Eye (tissue), 1 donor: Measurements from ENCODE around the gene HDAC4.

Experiments used
- DNase-seq: peaks from one replicate; pipeline ENCODE4 v3.0.0-alpha.2; 2015

HDAC4 gene

DNA sequence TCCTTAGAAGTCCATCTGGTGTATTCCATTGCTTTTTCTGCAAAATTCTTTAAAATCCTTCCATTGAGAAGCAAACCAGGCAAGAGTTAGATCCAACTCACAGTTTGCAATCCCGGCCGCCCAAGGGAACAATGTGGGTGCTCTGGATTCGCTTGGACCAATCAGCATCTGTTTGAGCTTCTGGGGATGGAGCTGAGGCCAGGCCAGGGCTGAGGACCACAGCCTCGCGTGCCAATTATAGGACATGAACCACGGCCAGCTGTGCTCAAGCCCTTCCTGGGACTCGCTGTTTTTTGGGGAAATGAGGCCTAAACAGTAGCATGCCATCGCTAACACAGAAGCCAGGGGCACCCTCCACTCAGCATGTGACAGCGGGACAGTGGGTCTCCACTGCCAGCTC, 270.8 kb downstream of the HDAC4 start:
- no peak for DNase-seq

DNA sequence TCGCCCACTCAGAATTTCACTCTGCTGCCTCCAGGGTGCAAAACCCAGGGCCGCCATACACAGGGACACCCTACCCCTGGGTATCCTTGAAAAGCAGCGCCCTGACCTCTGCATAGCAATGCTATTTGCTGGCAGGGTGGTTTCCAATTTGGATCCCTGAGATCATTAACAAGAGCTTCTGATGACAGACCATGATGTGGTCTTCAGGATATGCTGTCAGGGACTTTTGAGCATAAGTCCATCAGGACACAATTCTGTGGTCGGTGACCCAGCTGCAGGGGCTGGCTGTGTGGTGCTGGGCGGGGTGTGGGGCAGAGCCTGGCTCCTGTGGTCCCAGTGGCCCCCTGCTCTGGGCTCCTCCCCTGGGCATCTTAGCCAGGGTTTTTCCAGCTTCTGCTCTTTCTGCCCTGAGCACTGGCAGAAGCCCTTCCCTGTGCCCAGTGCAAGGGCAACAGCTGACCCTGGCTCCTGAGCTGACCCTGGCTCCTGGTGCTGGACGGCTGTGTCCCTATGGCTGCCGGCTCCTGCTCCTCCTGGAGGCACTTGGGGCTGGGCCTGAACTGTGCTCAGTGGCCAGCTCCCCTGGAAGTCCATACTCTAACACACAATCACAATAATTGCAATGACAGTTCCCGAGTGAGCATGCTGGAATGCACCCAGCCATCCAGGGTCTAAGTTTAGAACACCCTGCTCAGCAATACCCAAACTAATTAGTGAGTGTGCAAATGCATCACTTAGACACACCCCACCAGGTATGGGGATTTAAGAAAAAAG, 271.5 kb downstream of the HDAC4 start:
- peak; percentile 18 for DNase-seq

DNA sequence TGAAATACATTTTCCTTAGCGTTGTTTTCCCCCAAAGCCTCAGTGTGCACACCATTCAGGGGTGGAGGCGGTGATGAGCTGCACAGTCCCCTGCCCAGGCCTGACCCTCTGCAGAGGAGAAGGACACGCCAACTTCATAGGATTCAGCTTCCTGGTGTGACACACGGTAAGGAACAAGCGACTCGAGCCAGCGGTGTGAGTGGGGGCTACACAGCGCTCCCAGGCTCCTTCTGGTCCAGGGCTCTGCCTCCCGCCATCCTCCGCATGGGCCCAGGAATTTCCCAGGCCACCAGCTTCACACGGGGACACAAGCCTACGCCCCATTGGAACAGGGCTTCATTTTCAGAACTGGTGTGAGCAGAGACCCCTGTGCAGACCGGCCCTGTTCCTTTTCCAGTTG, 272.1 kb downstream of the HDAC4 start:
- DNase-seq = no peak

DNA sequence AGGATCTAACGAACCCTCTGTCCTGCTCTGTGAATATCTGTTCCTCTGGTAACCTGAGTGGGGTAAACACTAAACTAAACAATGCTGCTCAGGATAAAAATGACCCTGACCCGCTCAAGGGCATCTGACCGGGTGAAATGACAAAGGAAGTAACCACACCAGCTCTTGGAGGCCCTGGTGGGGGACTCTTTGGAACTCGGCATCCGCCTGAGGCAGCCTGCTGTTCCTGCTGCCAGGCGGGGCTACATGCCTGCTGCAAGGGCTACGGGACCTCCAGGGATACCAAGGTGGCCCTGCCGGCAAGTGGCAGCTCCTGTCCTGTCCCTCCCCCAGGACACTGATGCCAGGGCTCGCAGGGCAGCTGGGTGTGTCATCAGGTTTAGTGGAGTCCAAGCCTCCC, 273.3 kb downstream of the HDAC4 start:
- peak; percentile 23 for DNase-seq

DNA sequence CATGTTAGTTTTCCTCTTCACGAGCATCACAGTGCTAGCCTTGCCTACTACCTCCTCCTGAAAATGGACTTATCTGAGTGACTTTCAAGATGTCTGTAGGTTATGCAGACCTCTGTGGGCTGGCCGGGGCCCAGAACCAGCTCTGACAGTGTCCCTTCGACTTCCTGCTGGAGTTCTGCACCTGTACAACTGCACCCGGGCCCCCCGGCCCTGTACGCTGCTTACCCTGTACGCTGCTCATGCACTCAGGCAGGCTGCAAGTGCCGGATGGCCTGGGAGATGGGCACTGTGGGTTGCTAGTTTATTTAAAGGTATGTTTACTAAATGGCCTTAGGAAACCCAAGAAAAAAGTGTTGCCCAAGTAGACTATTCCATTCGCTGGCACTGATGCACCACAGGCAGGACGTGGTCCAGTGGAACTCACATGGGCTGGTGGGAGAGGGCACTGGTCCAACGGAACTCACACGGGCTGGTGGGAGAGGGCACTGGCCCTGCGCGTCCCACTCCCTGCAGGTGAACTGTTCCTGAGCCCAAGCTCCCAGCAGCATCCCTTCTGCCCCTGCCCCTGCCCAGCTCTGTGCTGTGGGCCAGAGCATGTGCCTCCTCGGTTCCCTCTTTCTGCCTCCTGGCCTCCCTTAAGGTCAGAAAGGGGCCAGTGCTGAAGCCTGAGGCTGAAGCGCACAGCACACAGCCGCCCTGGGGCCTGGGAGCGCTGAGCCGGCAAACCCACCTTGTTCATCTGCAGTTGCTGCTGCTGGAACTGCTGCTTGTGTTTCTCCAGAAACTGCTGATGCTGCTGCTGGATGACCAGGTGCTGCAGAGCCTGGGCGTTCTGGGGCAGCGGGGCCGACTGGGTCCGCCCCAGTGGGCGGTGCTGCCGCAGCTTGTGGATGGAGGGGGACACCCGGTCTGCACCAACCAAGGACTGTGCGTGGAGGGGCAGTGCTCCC, 274.8 kb downstream of the HDAC4 start:
- DNase-seq = no peak

DNA sequence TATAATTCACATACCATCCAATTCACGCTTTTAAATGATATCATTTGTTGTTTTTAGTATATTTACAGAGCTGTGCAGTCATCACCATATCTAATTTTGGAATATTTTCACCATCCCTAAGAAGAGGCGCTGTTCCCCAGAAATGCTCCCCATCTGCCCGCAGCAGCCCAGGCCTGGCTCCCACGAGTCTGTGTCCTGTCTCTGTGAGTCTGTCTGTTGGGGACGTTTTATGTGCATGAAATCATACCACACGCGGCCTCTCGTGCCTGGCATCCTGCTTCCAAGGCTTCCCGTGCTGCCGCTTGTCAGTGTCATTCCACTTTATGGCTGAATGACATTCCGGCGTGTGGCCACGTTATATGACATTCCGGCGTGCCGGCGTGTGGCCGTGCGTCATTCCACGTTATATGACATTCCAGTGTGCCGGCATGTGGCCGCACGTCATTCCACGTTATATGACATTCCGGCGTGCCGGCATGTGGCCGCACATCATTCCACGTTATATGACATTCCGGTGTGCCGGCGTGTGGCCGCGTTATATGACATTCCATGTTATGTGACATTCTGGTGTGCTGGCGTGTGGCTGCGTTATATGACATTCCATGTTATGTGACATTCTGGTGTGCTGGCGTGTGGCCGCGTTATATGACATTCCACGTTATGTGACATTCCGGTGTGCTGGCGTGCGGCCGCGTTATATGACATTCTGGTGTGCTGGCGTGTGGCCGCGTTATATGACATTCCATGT, 276.5 kb downstream of the HDAC4 start:
- DNase-seq = no peak

DNA sequence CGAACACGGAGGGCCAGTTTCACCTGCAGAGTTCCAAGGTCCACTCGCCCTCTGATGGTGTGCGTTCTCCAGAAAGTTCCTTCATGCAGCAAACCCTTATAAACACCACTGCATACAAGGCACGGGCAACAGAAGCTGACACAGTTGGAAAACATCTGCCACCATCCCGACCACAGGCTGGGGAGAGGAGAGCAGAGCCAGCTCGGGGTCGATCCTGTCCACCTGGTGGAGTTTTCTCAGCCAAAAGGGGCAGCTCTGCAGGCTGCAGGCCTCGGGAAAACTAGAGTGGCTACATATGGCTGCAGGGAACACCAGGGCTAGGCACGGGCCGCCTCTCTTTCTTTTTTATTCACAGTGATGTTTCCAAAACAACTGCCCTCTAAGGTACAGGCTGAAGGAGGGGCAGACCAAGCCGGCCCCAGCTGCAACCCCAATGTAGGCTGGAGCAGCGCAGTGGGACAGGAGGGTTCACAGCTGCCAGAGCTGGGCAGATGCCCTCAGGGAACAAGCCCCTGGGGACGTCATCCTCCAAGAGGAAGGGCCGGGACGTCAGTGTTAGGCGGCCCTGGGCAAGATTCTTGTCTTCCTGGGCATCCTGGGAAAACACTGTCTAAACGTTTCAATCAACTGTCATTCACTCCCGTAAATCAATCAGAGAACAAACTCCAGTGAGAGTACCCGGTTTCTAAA, 278.3 kb downstream of the HDAC4 start:
- peak; percentile 27 for DNase-seq

DNA sequence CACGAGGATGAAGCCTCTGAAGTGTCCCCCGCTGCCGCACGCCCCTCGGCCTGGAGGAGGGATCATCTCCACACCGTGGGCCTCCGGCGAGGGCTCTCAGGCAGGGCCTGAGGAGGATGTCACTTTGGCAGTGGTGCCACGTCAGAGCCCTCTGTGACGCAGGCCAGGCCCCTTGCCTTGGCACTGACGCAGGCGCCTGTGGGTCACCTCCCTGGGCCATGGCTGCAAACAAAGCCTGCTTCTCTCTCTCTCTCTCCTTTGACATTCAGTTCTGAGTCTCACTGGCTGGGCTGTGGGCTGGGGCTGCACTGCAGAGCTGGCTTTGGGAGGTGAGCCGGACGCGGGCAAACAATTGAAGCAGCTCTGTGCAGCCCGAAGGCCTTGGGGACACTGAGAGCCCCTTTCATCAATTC, 279.2 kb downstream of the HDAC4 start:
- no peak for DNase-seq

DNA sequence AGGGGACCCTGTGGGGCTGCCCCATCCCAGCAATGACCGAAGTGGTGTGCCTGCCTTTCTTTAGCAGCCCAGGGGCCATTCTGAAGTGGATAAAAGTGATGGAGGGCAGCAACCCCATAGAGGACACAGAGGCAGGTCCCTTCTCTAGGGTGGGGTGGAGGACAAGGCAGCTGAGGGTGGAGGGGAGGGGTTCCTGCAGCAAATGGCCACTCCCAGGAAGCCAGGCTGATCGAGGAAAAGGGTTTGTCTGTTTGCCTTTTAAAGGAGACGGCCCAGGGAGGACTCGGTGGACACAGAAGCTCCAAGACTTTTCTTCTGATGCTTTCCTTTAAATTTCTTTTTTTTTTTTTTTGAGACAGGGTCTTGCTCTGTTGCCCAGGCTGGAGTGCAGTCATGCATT, 280.2 kb downstream of the HDAC4 start:
- no peak for DNase-seq

DNA sequence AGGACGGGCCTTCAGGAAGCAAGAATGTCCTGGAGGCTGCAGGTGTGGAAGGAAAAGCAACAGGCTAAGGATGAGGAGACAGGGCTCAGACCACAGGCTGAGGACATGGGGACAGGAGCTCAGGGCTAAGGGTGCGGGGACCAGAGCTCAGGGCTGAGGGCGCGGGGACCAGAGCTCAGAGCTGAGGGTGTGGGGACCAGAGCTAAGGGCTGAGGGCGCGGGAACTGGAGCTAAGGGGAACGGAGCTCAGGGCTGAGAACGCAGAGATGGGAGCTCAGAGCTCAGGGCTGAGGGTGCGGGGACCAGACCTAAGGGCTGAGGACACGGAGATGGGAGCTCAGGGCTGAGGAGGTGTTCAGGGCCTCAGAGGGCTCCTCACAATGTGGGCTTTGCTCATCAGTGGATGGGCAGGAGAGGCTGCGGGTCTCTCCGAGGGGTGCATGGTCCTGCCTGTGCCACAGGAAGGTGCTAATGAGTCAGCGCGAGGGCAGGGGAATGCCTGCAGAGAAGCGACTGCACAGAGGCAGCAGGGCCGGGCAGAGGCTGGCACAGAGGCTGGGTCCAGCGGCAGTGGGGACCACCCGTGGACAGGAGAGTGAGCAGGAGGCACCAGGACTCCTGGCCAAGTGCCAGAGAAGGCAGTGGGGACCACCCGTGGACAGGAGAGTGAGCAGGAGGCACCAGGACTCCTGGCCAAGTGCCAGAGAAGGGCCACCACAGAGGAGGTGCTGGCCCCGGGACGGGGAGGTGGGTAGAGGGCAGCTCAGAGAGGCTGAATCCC, 281.3 kb downstream of the HDAC4 start:
- DNase-seq = no peak

DNA sequence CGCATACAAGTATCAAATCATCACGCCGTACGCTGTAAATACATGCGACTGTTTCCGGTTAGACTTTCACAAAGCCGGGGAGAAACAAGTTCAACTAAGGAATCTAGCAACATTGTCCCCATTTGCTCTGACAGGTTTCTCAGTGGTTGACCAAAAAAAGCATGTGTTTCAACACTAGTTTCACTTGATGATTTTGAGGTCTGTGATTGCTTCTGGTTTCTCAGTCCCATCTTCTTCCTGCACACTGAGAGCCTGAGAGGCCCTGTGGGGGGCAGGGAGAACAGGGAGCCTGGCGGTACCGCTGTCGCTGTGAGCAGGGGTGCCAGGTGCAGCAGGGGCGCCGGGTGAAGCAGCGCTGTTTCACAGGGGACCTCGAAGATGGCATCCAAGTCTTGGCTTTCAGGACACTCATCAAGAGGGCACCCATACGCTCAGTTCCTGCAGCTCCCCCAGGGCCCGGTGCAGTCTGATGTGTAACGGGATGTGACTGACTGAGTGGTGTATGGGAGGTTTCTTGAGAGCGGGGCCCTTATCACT, 282.1 kb downstream of the HDAC4 start:
- DNase-seq = no peak

DNA sequence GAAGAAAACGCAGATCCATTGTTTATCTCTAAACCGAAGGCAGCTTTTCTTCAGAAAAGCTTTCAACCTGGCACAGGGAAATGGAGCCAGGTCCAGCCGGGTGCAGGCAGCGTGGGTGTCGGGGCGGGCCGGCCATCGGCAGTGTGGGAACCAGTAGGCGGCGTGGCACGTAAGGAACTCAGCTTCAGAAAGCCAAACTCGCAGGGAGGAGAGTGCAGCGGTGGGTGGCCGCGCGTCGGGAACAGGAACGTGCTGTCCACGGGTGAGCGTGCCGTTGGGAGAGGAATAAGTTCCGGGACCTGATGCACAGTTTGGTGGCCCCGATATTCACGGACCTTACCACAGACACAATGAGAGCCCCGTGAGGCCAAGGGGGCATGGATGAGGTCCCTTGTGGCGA, 282.6 kb downstream of the HDAC4 start:
- DNase-seq = no peak

DNA sequence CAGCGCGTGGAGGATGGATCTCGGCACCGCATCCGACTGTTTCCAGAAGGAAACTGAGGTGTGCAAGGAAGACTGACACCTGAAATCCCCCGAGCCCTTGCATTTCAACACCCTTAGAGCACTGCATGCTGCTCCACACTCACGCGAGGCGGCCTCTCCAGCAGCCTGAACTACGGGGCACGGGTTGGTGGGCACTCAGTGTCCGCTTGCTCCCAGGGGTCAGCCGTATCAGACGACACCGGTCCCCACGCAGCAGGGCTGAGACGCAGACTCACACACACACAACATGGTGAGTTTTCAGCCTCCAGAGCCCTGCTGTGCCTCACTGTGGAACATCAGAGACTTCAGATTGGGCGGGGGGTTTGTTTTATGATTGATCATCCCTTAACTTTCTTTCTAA, 283.0 kb downstream of the HDAC4 start:
- DNase-seq = no peak

DNA sequence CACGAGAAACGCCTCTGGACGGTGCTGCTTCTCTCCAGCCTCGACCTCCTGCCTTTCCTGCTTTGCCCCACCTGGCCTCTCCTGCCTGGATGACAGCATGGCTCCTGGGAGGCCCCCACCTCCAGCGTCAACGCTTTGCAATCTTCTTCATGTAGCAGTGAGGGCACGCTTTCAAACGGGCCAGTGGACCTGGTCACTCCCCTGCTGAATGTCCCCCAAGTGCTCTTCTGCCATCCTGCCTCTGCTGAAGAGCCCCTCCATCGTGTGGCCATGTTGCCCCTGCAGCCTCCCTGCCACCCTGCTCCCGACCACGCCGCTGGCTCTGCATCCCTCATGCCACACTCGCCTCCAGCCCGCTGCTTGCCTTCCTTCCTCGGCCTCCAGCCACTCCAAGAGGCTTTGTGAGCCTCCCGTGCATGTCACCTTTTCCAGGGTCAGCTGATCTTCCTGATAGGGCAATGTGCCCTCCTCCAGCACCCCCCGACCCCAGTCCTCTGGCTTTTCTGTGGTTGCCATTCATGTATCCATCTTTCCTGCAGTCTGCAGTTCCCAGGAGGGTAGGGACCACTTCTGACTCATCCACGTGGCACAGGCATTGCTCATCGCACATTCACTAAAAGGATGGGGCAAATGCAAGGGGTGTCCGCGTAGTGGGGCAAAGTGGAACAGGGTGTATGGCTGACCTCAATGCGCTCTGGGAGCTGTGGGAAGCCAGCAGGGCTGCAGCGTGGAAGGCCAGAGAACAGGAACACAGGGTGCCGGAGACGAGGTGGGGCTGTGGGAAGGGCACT, 284.2 kb downstream of the HDAC4 start:
- no peak for DNase-seq

DNA sequence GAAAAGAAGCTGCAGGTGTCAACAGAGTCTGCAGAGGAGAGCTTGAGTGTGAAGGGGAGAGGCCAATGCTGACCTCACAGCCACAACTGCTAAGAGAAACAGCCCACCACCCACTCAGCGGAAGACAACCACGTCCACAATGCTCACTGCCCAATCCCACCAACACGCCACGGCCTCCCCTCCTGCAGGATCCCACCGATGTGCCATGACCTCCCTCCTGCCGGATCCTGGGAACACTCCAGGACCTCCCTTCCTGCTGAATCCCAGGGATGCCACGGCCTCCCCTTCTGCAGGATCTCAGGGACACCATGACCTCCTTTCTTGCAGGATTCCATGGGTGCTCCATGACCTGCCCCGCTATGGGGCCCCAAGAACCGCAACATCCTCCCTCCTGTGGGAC, 285.2 kb downstream of the HDAC4 start:
- DNase-seq = no peak

DNA sequence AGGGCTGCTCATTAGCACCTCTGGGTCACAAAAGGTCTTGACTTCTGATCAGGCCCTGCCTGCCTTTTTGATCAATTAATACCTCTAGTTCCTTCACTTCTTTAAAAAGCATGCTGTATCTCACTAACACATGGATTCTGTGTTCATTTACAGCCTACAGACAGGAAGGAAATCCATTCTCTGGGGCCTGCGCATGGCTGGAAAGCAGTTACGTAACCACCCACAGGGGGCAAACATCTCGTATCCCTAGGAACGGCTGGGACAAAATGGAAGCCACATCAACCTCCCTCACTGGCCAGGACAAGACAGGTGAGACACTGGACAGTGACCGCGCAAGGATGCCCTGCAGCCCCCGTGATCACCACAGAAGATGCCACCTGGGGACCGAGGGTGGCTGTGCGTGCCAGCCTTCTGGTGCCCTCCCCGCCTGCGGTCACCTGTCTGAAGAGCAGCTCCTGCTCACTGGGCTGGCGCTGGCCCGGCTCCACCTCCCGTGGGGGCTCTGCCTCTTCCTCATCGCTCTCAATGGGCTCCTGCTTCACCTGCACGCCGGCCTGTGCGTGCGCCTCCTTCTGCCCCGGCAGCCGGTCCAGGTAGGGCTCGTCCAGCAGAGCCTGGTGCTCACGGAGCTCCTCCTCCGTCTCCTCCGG, 286.1 kb downstream of the HDAC4 start:
- no peak for DNase-seq

DNA sequence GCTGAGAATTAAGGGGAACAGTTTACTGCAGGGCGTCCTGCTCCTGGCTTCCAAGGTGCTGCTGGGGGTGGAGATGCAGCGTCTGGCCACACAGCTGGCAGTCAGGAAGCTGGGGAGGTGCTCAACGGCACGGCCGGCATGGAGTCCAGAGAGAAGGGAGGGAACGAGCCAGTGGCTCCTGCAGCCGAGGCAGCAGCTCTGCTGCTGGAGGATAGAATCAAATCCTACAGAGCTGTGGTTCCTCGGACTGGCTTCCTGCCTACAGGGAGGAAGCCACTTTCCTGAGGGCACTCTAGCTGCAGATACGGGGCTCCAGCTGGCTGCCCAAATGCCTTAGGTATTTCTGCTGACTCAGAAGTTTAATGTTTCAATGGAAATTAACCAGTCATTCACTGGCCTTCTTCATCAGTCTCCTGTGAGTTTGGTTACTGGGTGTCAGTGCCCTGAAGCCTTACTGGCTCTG, 286.7 kb downstream of the HDAC4 start:
- DNase-seq = no peak

DNA sequence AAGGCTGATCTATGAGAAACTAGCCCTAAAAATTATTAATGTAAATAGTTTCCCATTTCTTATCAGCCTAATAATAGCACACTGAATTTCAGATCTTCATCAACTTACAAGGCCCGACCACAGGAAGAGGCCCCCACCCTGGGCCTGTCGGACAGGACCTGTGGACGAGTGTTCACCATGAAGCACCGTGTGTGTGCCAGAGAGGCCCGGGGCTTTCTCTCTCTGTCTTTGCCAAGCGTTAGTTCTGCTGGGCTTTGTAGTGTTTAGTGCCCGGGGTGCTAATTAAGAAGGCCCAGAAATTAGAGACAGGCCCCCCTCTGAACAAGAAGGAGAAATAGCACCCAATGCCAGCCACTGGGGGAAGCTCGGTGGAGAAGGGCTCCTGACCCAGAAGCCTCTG, 287.2 kb downstream of the HDAC4 start:
- no peak for DNase-seq

DNA sequence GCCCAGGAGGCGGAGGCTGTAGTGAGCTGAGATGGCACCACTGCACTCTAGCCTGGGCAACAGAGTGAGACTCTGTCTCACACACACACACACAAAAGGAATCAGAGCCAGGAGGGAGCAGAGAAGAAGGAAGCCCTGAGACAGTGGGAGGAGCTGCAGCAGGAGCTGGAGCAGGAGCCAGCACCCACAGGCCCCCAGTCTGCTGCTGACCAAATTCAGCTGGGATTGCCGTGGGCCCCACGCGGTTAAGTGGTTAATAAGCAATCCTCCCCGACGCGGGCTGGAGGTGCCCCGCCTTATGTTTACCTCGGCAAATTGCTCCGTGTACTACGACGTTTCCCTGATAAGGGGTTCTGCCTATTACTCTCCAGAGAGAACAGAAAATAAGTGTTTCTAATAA, 287.6 kb downstream of the HDAC4 start:
- no peak for DNase-seq

DNA sequence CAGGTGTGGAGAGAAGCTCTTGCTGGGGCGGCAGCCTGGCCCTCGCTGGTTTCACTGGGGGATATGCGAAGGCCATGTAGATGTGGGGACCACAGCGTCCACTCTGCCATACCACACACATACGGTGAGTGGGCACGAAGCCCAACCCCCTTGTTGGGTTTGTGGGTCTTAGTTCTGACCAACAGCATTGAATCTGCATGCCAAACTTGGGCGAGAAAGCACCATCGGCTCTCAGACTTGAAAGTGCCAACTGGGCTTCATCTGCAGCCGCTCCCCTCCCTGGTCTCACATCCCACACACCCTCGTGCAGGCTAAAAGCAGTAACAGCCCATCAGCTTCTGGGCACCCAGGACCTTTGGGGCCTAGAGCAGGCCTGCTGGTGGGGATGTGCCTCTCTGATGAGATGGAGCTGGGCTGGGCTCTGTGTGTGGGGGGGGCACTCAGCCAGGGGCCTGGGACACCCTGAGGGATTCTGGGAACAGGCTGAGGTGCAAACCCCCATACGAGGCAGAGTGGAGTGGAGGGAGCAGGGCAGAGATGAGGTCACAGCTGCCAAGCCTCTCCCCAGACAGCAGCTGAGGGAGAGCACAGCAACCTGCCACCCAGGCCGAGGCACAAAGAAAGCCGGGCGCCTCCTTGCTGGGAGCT, 288.6 kb downstream of the HDAC4 start:
- DNase-seq = no peak
